ENCODE results near the gene EIF4EBP2.

EIF4EBP2 gene

DNA sequence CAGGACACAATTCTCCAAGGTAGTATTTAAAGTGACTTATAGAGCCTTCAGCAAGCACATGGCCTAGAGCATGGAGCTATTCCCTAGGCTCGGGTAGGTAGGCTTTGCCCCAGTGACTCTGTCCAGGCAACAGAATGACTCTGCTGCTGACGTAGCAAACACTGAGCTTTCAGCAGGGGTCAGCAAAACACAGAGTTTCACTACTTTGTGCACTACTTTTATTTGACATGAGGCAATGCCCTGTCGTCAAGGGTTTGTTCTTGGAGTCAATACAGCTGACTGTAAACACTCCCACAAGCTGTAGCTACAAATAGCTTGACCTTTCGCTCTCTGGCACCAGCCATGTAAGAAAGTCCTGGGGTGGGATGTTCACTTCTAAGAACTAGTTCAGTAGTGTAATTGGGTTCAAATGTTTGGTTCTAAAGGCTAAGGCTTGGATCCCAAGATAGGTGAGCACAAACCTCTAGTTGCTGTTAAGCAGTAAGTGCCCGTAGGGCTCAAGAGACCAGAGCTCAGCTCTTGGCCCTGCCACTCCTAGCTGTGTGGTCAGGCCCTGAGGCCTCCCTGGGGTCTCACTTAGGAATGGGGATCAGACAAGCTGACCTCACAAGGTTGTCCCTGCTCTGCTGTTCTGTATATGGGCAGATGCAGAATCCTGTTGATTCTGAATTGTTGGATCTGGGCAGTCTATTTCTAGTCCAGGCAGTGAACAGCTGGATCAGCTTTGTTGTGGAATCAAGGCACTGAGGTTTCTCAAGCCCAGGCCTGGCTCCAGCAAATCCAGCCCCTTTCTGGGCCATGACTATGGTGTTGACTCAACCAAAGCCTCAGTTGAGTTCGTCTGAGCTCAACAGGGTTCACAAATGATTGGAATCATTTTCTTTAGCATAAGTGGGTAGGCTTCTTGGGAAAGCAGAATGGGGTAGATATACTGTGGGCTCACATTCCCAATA lies 26.8 kb downstream of the EIF4EBP2 start:
- in situ Hi-C loops (cut with MboI; ENCODE audit: low sequenced_read_pairs), result no loop called here

DNA sequence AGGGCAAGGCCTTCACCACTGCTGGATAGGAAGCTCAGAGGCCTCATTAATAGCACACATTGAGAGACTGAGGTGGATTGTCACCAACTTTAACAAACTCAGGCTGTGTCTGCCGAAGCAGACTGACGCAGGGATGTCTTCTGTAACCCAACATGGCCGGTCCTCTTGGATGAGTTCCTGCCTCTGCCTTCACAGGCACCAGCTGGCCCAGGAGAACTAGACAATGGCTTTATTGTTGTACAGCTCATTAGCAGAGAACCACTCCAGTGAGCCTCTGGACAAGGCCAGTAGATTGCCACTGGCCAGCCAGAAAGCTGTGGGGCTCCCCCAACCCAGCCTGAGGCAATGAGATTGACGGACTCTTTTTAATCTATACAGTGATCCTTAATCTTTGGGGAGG lies 28.2 kb downstream of the EIF4EBP2 start:
- in situ Hi-C loops (cut with MboI; ENCODE audit: low sequenced_read_pairs), result no loop called here

DNA sequence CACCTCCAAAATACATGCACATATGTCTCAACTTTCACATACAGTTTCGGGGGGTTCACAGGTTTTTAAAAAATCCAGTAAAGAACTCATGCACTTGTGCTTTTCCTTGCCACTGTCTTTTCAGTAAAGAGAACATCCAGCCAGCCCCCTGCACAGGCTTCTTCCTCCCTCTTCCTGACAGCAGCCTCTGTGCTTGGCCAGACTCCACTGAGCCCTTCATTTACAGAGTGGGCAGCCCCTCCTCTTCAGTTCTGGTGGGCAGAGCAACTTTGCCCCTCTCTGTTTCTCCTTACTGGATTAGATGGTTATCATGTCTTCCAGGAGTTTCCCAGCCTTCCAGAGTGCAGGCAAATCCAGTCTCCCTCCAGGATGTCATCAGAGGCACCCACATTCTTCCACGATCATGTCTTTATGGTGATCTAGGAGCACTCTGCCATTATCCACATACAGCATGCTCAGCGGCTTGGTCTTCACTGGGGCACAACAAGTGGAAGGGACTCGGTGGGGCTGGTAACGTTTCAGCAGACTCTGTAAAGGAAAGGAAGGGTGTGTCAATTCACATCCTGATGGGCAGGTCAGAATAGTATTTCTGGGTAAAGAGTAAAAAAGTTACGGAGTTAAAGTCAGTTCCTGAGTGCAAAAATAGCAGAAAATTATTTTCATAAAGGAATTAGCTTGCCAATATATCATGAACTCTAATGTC lies 28.8 kb downstream of the EIF4EBP2 start:
- in situ Hi-C loops (cut with MboI; ENCODE audit: low sequenced_read_pairs), result no loop called here

DNA sequence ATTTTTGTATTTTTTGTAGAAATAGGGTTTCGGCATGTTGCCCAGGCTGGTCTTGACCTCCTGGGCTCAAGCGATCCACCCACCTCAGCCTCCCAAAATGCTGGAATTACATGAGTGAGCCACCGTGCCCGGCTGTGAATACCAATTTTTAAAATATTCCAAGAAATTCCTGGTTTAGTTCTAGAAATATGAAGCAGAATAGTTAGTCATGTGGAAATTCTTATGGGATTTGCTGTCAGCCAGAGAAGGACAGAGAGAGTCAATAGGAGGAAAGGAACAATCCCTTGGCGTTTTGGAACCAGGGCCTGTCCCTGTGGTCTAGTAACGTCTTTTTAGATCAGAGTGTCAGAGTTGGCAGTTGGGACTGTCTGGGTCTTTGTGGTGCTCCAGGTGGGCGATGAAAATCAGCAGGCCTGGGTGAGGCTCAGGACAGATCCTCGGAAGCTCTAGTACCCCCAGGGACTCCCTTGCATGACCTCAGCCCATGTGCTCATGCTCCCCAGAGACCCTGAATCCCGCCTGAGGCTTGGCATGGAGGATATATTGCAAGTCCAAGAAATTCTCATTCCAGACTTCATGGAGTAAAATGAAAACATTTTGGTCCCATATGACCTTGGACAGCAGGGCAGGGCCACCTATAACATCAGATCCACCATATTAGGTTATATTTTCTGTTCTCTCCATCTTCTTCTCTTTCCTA lies 29.8 kb downstream of the EIF4EBP2 start:
- in situ Hi-C loops (cut with MboI; ENCODE audit: low sequenced_read_pairs), result no loop called here

DNA sequence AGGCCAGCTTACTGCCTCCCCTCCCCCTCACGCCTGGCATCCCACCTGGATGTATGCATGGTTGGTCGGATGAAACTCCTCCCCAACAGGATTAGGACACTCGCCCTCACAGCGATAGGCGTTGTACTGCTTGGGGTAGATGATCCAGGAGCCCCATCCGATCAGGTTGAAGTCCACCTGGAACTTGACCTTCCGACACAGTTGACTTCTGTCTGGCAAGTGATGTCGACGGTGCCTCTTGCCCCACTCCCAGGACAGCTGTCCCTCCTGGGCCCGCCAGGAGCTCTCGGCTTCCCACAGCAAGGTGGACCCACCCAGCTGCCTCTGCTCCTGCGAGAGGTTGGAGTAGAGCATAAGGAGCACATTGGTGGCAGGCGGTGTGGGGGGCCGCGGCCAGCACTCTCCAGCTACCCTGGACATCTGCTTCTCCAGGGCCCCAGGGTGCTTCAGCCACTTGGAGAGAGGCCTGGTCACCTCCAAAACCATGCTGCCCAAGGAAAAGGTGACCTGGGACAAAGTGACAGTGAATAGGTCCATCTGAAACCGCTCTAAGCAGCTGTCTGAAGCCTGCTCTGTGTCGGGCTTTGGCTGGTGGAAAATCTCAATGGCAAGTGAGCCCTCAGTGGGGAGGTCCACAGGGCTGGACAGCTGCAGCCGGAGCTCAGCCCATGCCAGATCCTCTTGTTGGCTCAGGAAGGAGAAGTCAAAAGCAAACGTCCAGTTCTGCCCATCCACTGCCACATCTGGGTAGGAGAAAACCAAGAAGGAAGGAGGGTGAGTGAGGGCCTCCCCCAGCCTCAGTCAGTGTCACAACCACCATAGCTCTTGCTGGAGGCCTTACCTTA lies 31.5 kb downstream of the EIF4EBP2 start:
- in situ Hi-C loops (cut with MboI; ENCODE audit: low sequenced_read_pairs), result no loop called here

DNA sequence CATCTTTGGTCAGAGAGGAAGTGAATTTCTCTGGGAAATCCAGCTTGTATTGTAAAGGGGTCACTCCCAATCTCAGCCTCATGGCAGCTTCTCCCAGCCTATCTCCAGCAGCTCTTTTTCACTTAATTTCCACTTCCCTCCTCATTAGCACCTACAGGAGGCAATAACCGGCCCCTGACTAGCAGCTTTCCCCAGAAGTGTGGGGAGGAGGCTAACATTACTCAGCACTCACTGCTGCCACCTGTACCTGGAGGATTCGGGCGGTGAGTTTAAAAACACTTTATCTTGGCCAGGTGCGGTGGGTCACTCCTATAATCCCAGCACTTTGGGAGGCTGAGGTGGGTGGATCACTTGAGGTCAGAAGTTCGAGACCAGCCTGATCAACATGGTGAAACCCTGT lies 33.8 kb downstream of the EIF4EBP2 start:
- in situ Hi-C loops (cut with MboI; ENCODE audit: low sequenced_read_pairs), result no loop called here

DNA sequence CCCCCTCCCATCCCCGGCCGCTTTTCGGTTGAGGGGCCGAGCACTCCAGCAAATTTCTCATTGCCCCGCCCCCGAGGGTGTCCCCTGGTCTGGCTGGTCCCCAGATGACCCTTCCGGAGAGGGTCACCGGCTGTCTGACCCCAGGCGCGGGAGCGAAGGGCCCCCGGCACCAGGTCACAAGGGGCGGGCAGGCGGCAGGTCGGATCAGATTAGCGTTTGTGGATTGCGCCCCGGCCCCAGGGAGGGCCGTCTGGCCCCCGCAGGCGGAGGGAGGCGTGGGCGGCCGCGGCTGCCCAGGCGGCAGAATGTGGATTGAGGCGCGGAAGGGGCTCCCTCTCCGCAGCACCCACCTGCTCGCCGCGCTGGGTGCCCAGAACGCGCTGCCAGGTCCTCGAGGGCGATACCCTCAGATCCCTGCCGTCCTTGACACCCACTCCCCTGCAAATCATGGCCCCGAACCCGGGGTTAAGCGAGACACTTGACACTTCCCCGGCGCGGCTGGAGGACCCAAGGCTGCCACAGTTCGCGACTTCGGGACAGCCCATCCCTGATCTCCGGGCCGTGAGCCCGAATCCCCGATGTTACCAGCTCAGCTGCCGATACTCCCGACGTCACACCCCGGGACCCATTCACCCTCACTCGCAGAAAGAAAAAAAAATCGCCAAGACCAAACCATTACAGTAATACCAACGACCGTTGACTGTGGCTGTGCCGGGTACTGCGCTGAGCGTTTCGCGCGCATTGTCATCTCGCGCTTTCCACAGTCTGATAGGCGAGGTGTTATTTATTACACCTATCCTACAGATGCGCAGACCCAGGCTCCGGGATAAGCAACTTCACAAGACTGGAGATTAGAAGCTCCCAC lies 36.6 kb downstream of the EIF4EBP2 start:
- in situ Hi-C loops (cut with MboI; ENCODE audit: low sequenced_read_pairs), result no loop called here

DNA sequence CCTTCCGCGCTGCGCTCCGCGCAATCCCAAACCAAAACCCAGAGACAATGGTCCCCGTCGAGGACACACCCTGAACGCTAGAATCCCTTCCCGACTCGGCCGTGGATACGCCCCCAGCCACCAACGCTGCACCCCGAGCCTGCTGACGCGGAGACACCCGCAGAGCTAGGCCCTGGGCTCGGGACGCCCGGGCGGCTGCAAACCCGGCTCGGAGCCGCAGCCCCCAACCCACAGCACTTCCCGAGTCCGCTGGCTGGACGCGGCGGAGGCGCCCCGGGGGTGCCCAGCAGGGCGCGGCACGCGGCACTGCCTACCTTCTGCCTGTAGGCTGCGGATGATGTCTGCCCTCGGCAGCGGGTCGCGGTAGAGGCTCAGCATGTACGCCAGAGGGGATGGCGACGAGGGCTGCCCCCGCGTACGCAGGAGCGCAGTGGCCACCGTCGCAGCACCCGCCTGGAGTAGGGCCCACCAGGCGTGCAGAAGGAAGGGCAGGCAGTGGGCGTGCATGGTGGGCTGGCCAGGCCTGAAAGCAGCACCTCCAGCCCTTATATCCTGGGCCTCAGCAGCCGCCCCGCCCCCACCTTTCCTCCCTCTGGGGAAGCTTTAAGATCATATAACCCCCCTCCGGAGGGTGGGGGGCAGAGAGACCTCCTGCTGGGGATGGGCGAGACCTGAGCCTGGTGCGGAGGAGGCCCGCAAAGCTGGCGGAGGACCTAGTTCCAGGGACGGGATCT lies 37.4 kb downstream of the EIF4EBP2 start, which contains the start of gene NODAL:
Gene NODAL (minus strand): TSS at position 521 of the 734 bp plus-strand sequence. CDS start 14 bp downstream, at position 507.
- in situ Hi-C loops (cut with MboI; ENCODE audit: low sequenced_read_pairs), result no loop called here

DNA sequence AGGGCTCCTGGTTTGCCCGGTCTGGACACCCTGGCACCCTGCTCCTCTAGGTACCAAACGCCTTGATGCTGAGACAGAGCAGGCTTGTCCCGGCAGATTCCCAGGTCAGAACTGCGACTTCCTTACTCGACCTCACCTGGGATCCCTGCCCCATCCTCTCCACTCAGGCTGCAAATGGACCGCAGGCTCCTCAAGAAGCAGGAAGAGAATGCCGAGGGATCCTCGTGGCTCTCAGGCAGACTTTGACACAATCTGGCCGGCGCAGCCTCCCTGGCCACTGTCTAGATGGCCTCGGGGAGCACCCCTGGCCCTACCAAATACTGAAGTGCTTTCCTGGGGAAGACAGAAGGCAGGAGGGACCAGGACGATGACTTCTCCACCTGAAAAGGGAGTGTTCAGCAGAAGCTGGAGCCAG lies 38.0 kb downstream of the EIF4EBP2 start:
- in situ Hi-C loops (cut with MboI; ENCODE audit: low sequenced_read_pairs), result no loop called here

DNA sequence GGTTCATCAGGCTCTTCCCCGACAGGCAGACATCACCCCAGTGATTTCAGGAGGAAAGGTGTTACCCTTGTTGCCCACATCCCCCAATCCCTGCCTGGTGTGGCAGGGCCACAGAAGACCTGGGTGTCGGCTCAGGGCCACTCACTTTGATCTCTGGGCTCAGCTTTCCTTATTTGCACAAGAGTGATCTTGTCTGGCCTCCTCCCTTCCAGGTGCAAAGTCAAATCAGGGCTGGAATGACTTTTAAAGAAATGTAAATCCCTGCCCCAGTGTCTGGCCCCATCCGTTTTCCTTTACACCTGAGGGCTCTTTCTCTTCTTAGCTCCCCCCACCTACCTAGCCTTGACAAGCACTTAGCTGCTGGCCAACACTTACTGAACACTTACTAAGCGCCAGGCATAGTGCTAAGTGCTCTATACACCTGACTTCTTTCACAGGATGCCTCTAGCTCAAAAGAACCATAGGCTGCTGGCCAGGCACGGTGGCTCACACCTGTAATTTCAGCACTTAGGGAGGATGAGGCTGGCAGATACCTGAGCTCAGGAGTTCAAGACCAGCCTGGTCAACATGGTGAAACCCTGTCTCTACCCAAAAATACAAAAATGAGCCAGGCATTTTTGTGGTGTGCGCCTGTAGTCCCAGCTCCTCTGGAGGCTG lies 38.5 kb downstream of the EIF4EBP2 start:
- in situ Hi-C loops (cut with MboI; ENCODE audit: low sequenced_read_pairs), result no loop called here

DNA sequence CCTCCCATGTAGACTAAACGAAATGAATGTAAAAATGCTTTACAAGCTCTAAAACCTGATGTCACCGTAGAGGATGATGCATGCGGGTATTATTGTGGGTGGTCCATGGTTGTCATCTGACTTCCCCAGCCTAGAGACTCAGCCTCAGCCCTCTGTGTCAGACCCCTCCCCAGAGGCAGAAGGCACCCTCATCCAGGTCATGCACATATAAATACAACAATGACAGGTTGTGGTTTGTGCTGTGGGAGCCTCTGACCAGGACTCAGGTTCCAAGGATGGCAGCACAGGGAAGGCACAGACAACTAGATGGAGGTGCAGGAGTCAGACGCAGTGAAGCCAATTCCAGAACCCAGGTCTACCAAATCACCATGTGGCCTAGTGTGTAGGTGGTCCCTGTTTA lies 40.8 kb downstream of the EIF4EBP2 start:
- in situ Hi-C loops (cut with MboI; ENCODE audit: low sequenced_read_pairs), result no loop called here

DNA sequence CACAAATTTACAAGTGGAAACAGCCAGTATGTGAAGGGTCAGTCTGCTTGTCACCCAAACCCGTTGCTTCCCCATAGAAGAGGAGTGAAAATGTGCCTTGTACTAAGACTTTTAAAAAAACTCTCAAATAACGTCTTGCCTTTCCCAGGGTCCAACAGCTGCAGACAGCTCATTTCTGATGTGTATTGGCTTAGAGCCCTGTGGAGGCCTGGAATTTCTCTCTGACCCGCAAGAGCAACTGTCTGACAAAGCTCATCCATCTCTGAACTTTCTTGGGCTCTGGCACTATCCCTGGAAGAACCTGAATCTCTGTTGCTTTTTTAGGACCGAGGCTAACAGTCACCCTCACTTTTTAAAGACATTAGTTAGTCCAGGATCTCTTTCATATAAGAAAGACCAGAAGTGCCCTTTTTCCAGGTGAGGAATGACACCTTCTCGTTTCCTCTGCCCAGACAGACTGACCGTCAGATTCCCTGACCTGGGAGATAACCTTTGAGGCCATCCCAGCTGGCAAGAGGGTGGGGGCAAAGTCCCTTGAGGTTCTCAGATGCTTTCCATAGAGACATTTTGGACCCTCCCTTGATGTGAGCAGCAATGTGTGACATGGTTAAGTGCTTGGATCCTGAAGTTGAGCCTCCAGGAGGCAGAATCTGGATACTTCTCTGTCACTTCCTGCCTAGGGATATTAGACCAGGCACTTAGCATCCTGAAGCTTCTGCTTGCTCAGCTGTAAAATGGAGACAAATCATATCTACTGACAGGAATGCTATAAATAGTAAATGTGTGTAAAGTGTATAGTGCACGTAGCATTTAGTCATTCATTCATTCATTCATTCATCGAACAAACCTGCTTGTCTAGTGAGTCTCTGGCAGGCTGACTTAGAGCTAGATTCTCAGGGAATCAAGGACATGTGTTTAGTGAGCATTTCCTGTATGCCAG lies 42.0 kb downstream of the EIF4EBP2 start:
- in situ Hi-C loops (cut with MboI; ENCODE audit: low sequenced_read_pairs), result no loop called here

DNA sequence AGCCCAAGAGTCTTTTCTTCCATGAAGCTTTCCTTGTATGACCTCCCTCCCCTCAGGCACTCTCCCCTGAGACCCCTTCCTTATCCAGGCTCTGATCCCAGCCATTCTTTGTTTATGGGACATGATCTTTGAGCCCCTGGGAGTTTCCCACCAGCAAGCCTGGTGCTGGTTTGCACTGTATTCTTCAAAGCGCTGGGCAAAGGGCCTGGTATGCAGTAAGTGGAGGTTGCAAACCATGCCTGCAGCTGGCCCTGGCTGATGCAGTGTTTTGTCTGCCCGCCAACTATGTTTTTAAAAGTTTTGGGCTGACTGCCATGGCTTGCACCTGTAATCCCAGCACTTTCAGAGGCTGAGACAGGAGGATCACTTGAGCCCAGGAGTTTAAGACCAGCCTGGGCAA lies 44.3 kb downstream of the EIF4EBP2 start:
- in situ Hi-C loops (cut with MboI; ENCODE audit: low sequenced_read_pairs), result no loop called here

DNA sequence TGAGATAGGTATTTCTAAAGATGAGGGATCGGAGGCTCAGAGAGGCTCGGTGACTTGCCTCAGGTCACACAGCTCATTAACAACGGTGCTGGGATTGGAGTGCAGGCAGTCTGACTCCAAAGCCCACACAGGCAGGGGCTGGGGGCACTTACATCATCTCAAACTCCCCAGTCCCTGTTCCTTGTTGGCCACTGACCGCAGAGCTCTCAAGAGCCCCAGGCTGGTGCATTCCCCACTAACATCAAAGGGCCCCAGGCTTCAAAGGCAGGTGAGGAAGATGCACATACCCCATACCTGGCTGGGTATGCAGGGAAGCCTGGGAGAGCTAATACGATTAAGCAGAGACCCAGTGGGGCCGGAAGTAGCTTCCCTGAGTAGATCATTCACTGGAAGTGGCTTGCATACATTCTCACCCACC lies 51.3 kb downstream of the EIF4EBP2 start:
- in situ Hi-C loops (cut with MboI; ENCODE audit: low sequenced_read_pairs), result no loop called here

DNA sequence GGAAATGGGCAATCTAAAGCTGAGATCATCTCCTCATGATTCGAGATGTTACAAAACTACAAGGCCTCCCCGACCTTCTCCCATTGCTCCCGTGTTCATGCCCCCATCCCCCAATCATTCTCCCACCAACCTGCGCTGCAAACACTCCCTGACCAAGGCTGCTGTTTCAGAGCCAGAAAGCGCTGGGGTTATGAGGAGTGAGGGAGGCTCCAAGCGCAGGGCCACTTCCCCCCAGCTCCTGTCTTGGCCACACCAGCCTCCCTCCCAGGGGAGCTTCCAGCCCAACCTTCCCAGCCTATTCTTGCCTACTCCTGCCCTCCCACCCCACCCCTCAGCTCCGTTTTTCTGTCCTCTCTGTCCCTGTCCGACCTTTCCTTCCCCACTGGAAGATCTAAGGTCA lies 52.2 kb downstream of the EIF4EBP2 start:
- in situ Hi-C loops (cut with MboI; ENCODE audit: low sequenced_read_pairs), result no loop called here

DNA sequence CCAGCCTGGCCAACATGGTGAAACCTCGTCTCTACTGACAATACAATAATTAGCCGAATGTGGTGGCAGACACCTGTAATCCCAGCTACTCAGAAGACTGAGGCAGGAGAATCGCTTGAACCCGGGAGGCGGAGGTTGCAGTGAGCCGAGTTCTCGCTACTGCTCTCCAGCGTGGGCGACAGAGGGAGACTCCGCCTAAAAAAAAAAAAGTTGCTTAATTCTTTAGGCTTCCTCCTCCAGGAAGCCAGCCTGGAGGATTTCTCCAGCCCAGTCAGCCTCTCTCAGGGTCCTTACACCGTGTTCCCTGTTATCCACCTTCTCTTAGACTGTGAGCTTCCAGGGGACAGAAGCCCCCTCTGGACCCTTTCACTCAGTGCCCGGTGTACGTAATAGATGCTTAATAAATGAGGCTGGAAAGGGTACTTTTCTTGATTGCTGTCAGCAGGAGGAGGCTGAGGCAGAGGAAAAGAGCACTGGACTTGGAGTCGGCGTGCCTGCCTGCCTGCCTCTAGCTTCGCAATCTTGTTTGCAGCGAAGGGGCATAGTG lies 53.9 kb downstream of the EIF4EBP2 start:
- in situ Hi-C loops (cut with MboI; ENCODE audit: low sequenced_read_pairs), result no loop called here

Measured in hTERT RPE-1 (cell line).